Measurements from ENCODE around the gene PLXDC1.

DNA sequence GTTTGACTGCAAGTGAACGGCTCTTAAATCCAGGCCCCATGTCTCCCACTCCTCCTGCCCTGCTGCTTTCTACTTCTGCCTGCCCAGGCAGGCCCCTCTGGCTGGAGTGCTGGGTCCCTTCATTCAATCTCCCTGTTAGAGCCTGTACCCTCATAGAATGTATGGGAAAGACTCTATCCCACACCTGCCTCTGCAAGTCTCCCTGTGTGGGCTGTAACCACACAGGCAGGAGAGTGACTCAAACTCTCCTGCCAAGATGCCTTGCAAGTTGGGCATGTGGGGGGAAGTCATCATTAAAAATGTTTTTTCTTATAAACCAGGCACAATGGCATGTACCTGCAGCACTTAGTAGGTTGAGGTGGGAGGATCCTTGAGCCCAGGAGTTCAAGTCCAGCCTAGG is 77.5 kb downstream of the PLXDC1 start:
- TF ChIP-seq, protein P1, sequence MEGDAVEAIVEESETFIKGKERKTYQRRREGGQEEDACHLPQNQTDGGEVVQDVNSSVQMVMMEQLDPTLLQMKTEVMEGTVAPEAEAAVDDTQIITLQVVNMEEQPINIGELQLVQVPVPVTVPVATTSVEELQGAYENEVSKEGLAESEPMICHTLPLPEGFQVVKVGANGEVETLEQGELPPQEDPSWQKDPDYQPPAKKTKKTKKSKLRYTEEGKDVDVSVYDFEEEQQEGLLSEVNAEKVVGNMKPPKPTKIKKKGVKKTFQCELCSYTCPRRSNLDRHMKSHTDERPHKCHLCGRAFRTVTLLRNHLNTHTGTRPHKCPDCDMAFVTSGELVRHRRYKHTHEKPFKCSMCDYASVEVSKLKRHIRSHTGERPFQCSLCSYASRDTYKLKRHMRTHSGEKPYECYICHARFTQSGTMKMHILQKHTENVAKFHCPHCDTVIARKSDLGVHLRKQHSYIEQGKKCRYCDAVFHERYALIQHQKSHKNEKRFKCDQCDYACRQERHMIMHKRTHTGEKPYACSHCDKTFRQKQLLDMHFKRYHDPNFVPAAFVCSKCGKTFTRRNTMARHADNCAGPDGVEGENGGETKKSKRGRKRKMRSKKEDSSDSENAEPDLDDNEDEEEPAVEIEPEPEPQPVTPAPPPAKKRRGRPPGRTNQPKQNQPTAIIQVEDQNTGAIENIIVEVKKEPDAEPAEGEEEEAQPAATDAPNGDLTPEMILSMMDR (IDR thresholded peaks at IDR 0.05) = no peak
- no peak for TF ChIP-seq ZFX (IDR thresholded peaks at IDR 0.05; ENCODE audit: borderline replicate concordance)
